ENCODE measurements around the gene ZNF142.

ZNF142 gene

GRCh38 chr2:218655751-218656150, 3.7 kb downstream of the ZNF142 start:
- no peak for DNase-seq (ENCODE audit: extremely low spot score)
- ChIA-PET CTCF (interaction anchor here (1.0 kb wide), 1 partner anchor 192 kb away, joined by 3 read pairs; no protein-coding TSS in a partner anchor), POLR2A (interaction anchor here (0.8 to 1.0 kb wide), 2 partner anchors 16 to 48 kb away, joined by 3 read pairs; partner anchors contain the start of genes PLCD4, RNF25 and STK36)
- TF ChIP-seq FOXM1 (IDR thresholded peaks at IDR 0.05; ENCODE audit: borderline replicate concordance) (no peak), L3MBTL2 (conservative IDR thresholded peaks at IDR 0.05) (no peak), FOXK2 (IDR thresholded peaks at IDR 0.05) (no peak), LEF1 (IDR thresholded peaks at IDR 0.05; ENCODE audit: borderline replicate concordance) (no peak), FOXA1 (IDR thresholded peaks at IDR 0.05) (no peak), NFRKB (IDR thresholded peaks at IDR 0.05) (no peak), TARDBP (IDR thresholded peaks at IDR 0.05) (no peak), SUZ12 (IDR thresholded peaks at IDR 0.05) (no peak), ARNT (IDR thresholded peaks at IDR 0.05) (no peak), BHLHE40 (IDR thresholded peaks at IDR 0.05; ENCODE audit: borderline replicate concordance) (no peak), PKNOX1 (IDR thresholded peaks at IDR 0.05) (no peak)

GRCh38 chr2:218648787-218649100, 10.7 kb downstream of the ZNF142 start:
- ChIA-PET CTCF (interaction anchor here (0.6 kb wide), 1 partner anchor 19 kb away, joined by 3 read pairs; no protein-coding TSS in a partner anchor), POLR2A (no interaction called here)
- TF ChIP-seq FOXM1 (IDR thresholded peaks at IDR 0.05; ENCODE audit: borderline replicate concordance) (no peak), ZNF384 (IDR thresholded peaks at IDR 0.05) (no peak), NFRKB (IDR thresholded peaks at IDR 0.05) (no peak), FOXA1 (IDR thresholded peaks at IDR 0.05) (no peak), SP1 (IDR thresholded peaks at IDR 0.05) (no peak), CTBP1 (IDR thresholded peaks at IDR 0.05; ENCODE audit: borderline replicate concordance) (no peak), HDGF (IDR thresholded peaks at IDR 0.05; ENCODE audit: borderline replicate concordance) (no peak), LEF1 (IDR thresholded peaks at IDR 0.05; ENCODE audit: borderline replicate concordance) (no peak), SUZ12 (IDR thresholded peaks at IDR 0.05) (no peak), ARNT (IDR thresholded peaks at IDR 0.05) (no peak)
- no peak for DNase-seq (ENCODE audit: extremely low spot score)

GRCh38 chr2:218648088-218648786, 11.2 kb downstream of the ZNF142 start:
- POLR2A ChIA-PET: no interaction called here
- CTCF ChIA-PET: interaction anchor here (0.6 kb wide), 1 partner anchor 19 kb away, joined by 3 read pairs; no protein-coding TSS in a partner anchor
- DNase-seq (ENCODE audit: extremely low spot score): peak; percentile 66
- TF ChIP-seq SP1 (IDR thresholded peaks at IDR 0.05) (no peak), PKNOX1 (IDR thresholded peaks at IDR 0.05) (no peak)

- POLR2A ChIA-PET: no interaction called here
- TF ChIP-seq TARDBP (IDR thresholded peaks at IDR 0.05) (no peak), ELF4 (IDR thresholded peaks at IDR 0.05) (no peak), LEF1 (IDR thresholded peaks at IDR 0.05; ENCODE audit: borderline replicate concordance) (no peak), CTBP1 (IDR thresholded peaks at IDR 0.05; ENCODE audit: borderline replicate concordance) (no peak), HDGF (IDR thresholded peaks at IDR 0.05; ENCODE audit: borderline replicate concordance) (no peak), ZNF384 (IDR thresholded peaks at IDR 0.05) (no peak), ARNT (IDR thresholded peaks at IDR 0.05) (no peak), SP1 (IDR thresholded peaks at IDR 0.05) (no peak), FOXM1 (IDR thresholded peaks at IDR 0.05; ENCODE audit: borderline replicate concordance) (no peak), PKNOX1 (IDR thresholded peaks at IDR 0.05) (no peak), FOXA1 (IDR thresholded peaks at IDR 0.05) (no peak), BHLHE40 (IDR thresholded peaks at IDR 0.05; ENCODE audit: borderline replicate concordance) (no peak)
- no peak for DNase-seq (ENCODE audit: extremely low spot score)
- CTCF ChIA-PET: no interaction called here
These were observed 14.3 kb downstream of the ZNF142 start for GRCh38 chr2:218645126-218645525.

GRCh38 chr2:218644721-218645120, 14.7 kb downstream of the ZNF142 start:
- ChIA-PET POLR2A (no interaction called here), CTCF (no interaction called here)
- DNase-seq (ENCODE audit: extremely low spot score): no peak
- TF ChIP-seq TARDBP (IDR thresholded peaks at IDR 0.05) (no peak), FOXK2 (IDR thresholded peaks at IDR 0.05) (no peak), SP1 (IDR thresholded peaks at IDR 0.05) (no peak), ELF4 (IDR thresholded peaks at IDR 0.05) (no peak), CTBP1 (IDR thresholded peaks at IDR 0.05; ENCODE audit: borderline replicate concordance) (no peak), FOXA1 (IDR thresholded peaks at IDR 0.05) (no peak), HDGF (IDR thresholded peaks at IDR 0.05; ENCODE audit: borderline replicate concordance) (no peak), FOXM1 (IDR thresholded peaks at IDR 0.05; ENCODE audit: borderline replicate concordance) (no peak), PKNOX1 (IDR thresholded peaks at IDR 0.05) (no peak), ARNT (IDR thresholded peaks at IDR 0.05) (no peak), BHLHE40 (IDR thresholded peaks at IDR 0.05; ENCODE audit: borderline replicate concordance) (no peak), SUZ12 (IDR thresholded peaks at IDR 0.05) (no peak)

- ChIA-PET CTCF (no interaction called here), POLR2A (interaction anchor here (1.0 to 1.3 kb wide), 2 partner anchors 9 to 16 kb away, joined by 5 to 6 read pairs; partner anchors contain the start of genes BCS1L and ZNF142)
- DNase-seq (ENCODE audit: extremely low spot score): no peak
- no peak for TF ChIP-seq TARDBP (IDR thresholded peaks at IDR 0.05)
- no peak for TF ChIP-seq PKNOX1 (IDR thresholded peaks at IDR 0.05)
- no peak for TF ChIP-seq SP1 (IDR thresholded peaks at IDR 0.05)
- TF ChIP-seq CTBP1 (IDR thresholded peaks at IDR 0.05; ENCODE audit: borderline replicate concordance): no peak
- no peak for TF ChIP-seq ZNF384 (IDR thresholded peaks at IDR 0.05)
These were observed 15.6 kb downstream of the ZNF142 start for GRCh38 chr2:218643751-218644310.
